Measurements from ENCODE around the gene ATF7. TPM values are rescaled to one million over a fixed set of nuclear protein-coding genes. Genes with fewer than 3 reads are reported as not detected.

ATF7 gene
- total RNA-seq, 2 donors from 2014 or later, result 28.1 to 31.5 TPM

GRCh38 chr12:53594897-53595615 lies 31.1 kb downstream of the ATF7 start:
- ATAC-seq (replicated peaks), result no peak

GRCh38 chr12:53593707-53594106 lies 32.5 kb downstream of the ATF7 start:
- Mint-ChIP-seq H3K4me3 (no peak overlapping the region), H3K27ac (no peak overlapping the region), H3K36me3 (ENCODE audit: low read depth) (peaks cover 10% of the 10 kb centered on the region), H3K27me3 (no peaks in the 10 kb centered on the region), H3K4me1 (peaks cover 6% of the 10 kb centered on the region), H3K9me3 (no peaks in the 10 kb centered on the region)
- ATAC-seq (replicated peaks), result no peak

More at GRCh38 chr12:53594897-53595615, 31.1 kb downstream of the ATF7 start:
- no peak overlapping the region for H3K4me3 Mint-ChIP-seq
- peaks cover 5% of the 10 kb centered on the region for H3K4me1 Mint-ChIP-seq
- no peaks in the 10 kb centered on the region for H3K9me3 Mint-ChIP-seq
- H3K36me3 Mint-ChIP-seq (ENCODE audit: low read depth), result peaks cover 22% of the 10 kb centered on the region
- no peaks in the 10 kb centered on the region for H3K27me3 Mint-ChIP-seq
- no peak overlapping the region for H3K27ac Mint-ChIP-seq

DNA sequence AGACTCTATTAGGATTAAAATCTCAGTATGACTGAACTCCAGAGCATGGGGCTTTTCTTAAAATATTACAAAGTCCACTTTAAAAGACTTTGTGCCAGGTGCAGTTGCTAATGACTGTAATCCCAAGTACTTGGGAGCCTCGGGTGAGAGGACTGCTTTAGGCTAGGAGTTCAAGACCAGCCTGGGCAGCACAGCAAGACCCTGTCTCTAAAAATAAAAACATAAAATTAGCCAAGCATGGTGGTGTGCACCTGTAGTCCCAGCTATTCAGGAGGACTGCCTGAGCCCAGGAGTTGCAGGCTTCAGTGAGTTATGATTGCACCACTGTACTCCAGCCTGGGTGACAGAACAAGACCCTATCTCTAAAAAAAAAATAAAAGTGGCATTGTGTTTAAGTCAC lies 33.2 kb downstream of the ATF7 start:
- Mint-ChIP-seq H3K4me3 (no peak overlapping the region), H3K4me1 (peaks cover 13% of the 10 kb centered on the region), H3K36me3 (ENCODE audit: low read depth) (peaks cover 4% of the 10 kb centered on the region), H3K27me3 (no peaks in the 10 kb centered on the region), H3K27ac (peak overlapping the region; percentile 41), H3K9me3 (no peaks in the 10 kb centered on the region)
- no peak for ATAC-seq (replicated peaks)

GRCh38 chr12:53592426-53592825 lies 33.8 kb downstream of the ATF7 start:
- no peak for ATAC-seq (replicated peaks)
- Mint-ChIP-seq H3K4me3 (no peak overlapping the region), H3K4me1 (peaks cover 13% of the 10 kb centered on the region), H3K36me3 (ENCODE audit: low read depth) (no peaks in the 10 kb centered on the region), H3K27ac (no peak overlapping the region), H3K27me3 (no peaks in the 10 kb centered on the region), H3K9me3 (no peaks in the 10 kb centered on the region)

DNA sequence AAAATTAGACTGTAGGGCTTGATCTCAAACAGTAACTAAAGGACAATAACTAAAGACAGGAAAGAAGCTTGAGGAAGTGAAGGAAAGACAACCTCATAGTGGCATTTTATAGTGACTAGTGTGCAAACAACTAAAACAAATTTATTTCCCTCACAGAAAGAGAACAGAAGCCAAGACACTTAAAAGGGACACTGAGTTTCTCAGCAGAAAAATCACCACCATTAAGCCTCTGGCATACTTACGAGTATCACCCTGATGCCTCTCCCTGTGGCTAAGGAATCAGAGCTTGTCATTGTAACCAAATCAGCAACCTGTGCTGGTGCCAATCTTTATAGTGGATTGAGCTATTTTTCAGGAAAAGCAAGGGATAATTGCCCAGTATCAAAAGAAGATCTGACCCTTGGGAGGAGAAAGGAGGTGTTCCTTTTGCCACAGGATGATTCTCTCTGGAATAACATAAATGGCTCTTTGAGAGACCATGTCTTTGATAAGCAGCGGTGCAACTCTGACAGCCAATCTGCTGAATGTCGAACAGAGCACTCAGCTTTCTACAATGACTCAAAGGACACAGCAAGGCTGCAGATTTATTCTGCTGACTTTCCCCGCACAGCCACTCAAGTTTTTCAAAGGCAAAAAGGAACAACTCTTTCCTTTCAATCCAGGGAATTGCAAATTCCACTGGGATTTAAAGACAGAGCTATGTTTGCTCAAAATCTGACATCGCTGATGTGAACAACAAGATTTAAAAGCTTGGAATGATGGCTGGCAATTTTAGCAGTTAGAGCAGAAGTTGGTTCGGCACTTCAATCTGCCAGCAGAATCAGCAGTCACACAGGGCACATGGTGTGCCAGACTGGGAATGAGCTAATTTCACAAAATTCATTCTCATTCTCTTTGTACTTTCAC lies 34.6 kb downstream of the ATF7 start:
- Mint-ChIP-seq H3K27me3 (no peaks in the 10 kb centered on the region), H3K36me3 (ENCODE audit: low read depth) (no peaks in the 10 kb centered on the region)
- ATAC-seq (replicated peaks), result no peak

DNA sequence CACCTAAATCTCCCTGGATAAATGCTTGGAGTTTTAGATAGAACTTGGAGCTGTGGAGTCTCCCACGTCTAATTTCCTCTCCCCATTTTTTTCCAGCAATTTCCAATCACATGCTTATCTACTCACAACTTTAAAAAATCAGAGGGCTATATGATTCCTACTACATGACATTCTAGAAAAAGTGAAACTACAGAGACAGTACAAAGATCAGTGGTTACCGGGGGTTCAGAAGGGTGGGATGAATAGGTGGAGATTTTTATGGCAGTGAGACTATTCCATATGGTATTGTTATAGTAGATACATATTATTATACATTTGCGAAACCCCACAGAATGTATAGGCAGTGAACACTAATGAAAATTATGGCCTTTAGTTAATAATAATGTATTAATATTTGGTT lies 35.5 kb downstream of the ATF7 start:
- H3K4me3 Mint-ChIP-seq, result no peak overlapping the region
- no peaks in the 10 kb centered on the region for H3K27me3 Mint-ChIP-seq
- H3K36me3 Mint-ChIP-seq (ENCODE audit: low read depth), result no peaks in the 10 kb centered on the region
- peaks cover 13% of the 10 kb centered on the region for H3K4me1 Mint-ChIP-seq
- ATAC-seq (replicated peaks), result no peak
- H3K9me3 Mint-ChIP-seq, result no peaks in the 10 kb centered on the region
- H3K27ac Mint-ChIP-seq, result no peak overlapping the region

More for the DNA sequence above, 34.6 kb downstream of the ATF7 start:
- Mint-ChIP-seq H3K27ac (no peak overlapping the region), H3K4me1 (peaks cover 13% of the 10 kb centered on the region), H3K9me3 (no peaks in the 10 kb centered on the region), H3K4me3 (no peak overlapping the region)

DNA sequence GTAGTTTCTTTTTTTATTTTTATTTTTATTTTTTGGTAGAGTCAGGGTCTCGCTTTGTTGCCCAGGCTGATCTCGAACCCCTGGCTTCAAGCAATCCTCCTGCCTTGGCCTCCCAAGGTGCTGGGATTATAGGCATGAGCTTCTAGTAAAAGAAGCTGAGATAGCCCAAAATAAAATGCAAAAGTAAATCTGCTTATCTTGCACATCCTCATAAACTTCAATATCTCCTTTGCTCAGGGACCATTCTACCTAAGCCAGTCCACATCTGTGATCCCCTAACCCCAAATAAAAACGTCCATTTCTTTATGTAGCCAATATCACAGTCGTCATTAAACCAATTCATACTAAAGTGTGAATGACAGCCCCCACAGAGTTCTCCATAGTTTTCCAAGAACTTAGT lies 36.3 kb downstream of the ATF7 start:
- no peaks in the 10 kb centered on the region for H3K27me3 Mint-ChIP-seq
- H3K9me3 Mint-ChIP-seq, result no peaks in the 10 kb centered on the region
- peaks cover 13% of the 10 kb centered on the region for H3K4me1 Mint-ChIP-seq
- H3K27ac Mint-ChIP-seq, result no peak overlapping the region
- no peak for ATAC-seq (replicated peaks)
- H3K4me3 Mint-ChIP-seq, result no peak overlapping the region
- H3K36me3 Mint-ChIP-seq (ENCODE audit: low read depth), result no peaks in the 10 kb centered on the region

DNA sequence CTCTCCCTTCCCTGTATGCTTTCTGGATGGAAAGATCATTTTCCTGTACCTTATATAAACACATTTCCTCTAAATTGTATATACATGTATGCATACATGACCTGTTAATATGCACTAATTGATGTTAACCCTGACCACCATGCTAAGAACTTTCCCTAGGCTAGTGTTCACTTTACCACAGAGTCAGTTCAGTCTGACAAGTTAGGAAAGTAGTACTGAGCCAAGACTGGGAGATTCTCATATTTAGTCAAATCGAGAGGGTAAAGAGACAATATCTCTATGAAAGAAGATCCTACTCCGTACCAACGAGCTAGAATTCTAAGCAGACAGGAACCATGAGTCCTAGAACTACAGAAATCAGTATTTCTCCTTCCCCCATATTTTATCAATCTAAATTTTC lies 36.8 kb downstream of the ATF7 start:
- Mint-ChIP-seq H3K36me3 (ENCODE audit: low read depth) (no peaks in the 10 kb centered on the region), H3K4me1 (peaks cover 13% of the 10 kb centered on the region), H3K27me3 (no peaks in the 10 kb centered on the region), H3K4me3 (no peak overlapping the region), H3K9me3 (no peaks in the 10 kb centered on the region), H3K27ac (no peak overlapping the region)
- peak; percentile 81 for ATAC-seq (replicated peaks)

- no peak overlapping the region for H3K4me3 Mint-ChIP-seq
- H3K4me1 Mint-ChIP-seq, result peaks cover 8% of the 10 kb centered on the region
- peak; percentile 38 for ATAC-seq (replicated peaks)
- no peak overlapping the region for H3K27ac Mint-ChIP-seq
- H3K9me3 Mint-ChIP-seq, result no peaks in the 10 kb centered on the region
- no peaks in the 10 kb centered on the region for H3K27me3 Mint-ChIP-seq
- H3K36me3 Mint-ChIP-seq (ENCODE audit: low read depth), result no peaks in the 10 kb centered on the region
Observed at GRCh38 chr12:53588123-53588522, 38.1 kb downstream of the ATF7 start.

- no peak for ATAC-seq (replicated peaks)
- no peak overlapping the region for H3K4me3 Mint-ChIP-seq
- H3K4me1 Mint-ChIP-seq, result peaks cover 8% of the 10 kb centered on the region
Observed at GRCh38 chr12:53586745-53587144, 39.4 kb downstream of the ATF7 start.

DNA sequence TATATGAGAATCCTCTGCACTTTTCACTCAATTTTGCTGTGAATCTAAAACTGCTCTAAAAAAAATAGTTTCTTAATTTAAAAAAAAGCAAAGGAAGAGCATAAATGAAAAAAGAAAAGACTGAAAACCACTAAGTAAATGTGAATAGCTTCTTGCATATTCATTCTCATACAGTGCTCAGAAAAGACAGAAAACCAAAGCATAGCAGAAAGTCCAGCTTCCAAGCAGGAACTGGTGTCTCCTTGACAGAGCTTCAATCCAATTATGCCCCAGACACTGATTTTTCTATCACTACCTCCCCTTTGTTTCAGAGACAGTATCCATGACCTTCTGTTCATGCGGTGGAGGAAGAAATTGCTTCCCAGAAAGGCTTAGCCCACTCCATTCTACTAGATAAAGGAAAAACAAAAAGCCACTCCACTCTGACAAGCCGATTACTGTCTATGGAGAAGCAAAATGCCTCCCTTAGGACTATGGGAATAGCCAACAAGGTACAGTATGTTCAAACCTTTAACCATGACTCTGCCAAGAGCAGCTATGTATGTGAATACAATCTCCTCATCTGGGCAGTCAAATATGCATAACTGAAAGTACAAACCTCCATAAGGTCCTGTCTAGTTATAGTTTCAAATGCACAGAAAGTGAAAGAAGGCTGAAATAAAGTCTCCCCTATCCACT lies 40.6 kb downstream of the ATF7 start:
- no peak for ATAC-seq (replicated peaks)
- no peaks in the 10 kb centered on the region for H3K36me3 Mint-ChIP-seq (ENCODE audit: low read depth)
- H3K4me3 Mint-ChIP-seq, result no peak overlapping the region
- no peaks in the 10 kb centered on the region for H3K9me3 Mint-ChIP-seq
- H3K4me1 Mint-ChIP-seq, result peaks cover 8% of the 10 kb centered on the region
- H3K27me3 Mint-ChIP-seq, result no peaks in the 10 kb centered on the region
- no peak overlapping the region for H3K27ac Mint-ChIP-seq

More at GRCh38 chr12:53586745-53587144, 39.4 kb downstream of the ATF7 start:
- H3K27ac Mint-ChIP-seq, result no peak overlapping the region
- no peaks in the 10 kb centered on the region for H3K9me3 Mint-ChIP-seq
- H3K36me3 Mint-ChIP-seq (ENCODE audit: low read depth), result no peaks in the 10 kb centered on the region
- H3K27me3 Mint-ChIP-seq, result no peaks in the 10 kb centered on the region

DNA sequence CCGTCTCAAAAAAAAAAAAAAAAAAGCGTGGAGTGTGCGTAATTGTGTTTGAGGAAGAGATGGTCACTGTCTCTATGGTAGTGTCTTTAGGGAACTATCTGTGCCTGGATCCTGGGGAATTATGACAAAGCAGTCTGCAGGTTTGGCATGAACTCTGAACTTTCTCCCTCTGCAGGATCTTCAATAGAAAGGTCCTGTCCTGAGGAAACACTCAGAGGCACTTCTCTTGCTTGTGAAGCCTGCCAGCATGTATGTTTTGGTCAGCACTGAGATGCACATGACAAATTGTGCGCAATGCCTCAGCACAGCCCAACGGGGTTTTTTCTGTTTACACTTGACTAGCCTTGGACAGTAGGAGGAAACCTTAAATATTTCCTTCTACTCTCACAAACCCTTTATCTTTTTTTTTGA lies 46.6 kb downstream of the ATF7 start:
- H3K27me3 Mint-ChIP-seq, result no peaks in the 10 kb centered on the region
- no peak overlapping the region for H3K4me3 Mint-ChIP-seq
- H3K4me1 Mint-ChIP-seq, result peaks cover 12% of the 10 kb centered on the region
- no peak for ATAC-seq (replicated peaks)
- H3K9me3 Mint-ChIP-seq, result no peaks in the 10 kb centered on the region
- H3K27ac Mint-ChIP-seq, result no peak overlapping the region
- peaks cover 19% of the 10 kb centered on the region for H3K36me3 Mint-ChIP-seq (ENCODE audit: low read depth)

- peaks cover 12% of the 10 kb centered on the region for H3K4me1 Mint-ChIP-seq
- ATAC-seq (replicated peaks), result no peak
- no peaks in the 10 kb centered on the region for H3K9me3 Mint-ChIP-seq
- peaks cover 19% of the 10 kb centered on the region for H3K36me3 Mint-ChIP-seq (ENCODE audit: low read depth)
- no peak overlapping the region for H3K4me3 Mint-ChIP-seq
- H3K27me3 Mint-ChIP-seq, result no peaks in the 10 kb centered on the region
- H3K27ac Mint-ChIP-seq, result no peak overlapping the region
Observed at GRCh38 chr12:53578783-53579182, 47.4 kb downstream of the ATF7 start.

DNA sequence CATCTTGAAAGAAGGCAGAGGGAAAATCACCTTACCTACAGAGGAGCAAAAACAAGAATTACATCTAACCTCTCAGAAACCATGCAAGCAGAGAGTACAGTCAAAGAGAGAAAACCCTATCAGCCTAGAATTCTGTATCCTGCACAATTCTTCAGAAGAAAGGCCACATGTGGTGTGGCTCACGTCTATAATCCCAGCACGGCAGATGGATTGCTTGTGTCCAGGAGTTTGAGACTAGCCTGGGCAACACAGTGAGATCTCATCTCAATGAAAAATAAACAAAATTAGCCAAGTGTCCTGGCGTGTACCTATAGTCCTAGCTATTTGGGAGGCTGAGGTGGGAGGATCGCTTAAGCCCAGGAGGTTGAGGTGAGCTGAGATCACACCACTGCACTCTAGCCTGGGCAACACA lies 48.2 kb downstream of the ATF7 start:
- H3K4me3 Mint-ChIP-seq, result peak overlapping the region; percentile 2
- H3K4me1 Mint-ChIP-seq, result peaks cover 12% of the 10 kb centered on the region

More for the DNA sequence above, 48.2 kb downstream of the ATF7 start:
- peak; percentile 98 for ATAC-seq (replicated peaks)
- H3K27me3 Mint-ChIP-seq, result no peaks in the 10 kb centered on the region
- H3K9me3 Mint-ChIP-seq, result no peaks in the 10 kb centered on the region
- peaks cover 19% of the 10 kb centered on the region for H3K36me3 Mint-ChIP-seq (ENCODE audit: low read depth)
- no peak overlapping the region for H3K27ac Mint-ChIP-seq
